Lower leg skin (tissue), 3 donors: Measurements from ENCODE around the gene MYRIP.

Experiments
- CTCF ChIP-seq, 3 donors: fragments of 450-650 bp; IDR thresholded peaks; one replicate each; pipeline ENCODE4 v1.5.1; 2016; ENCODE audit warnings: antibody characterized with exemption in 3 of 3, mild to moderate bottlenecking in 3 of 3, moderate library complexity in 2 of 3
- POLR2A ChIP-seq, 2 donors: fragments of 450-650 bp; IDR thresholded peaks; one replicate each; pipeline ENCODE4 v1.6.1; 2016 to 2017; ENCODE audit warnings: antibody characterized with exemption in 2 of 2, mild to moderate bottlenecking in 1 of 2, moderate library complexity in 1 of 2

GRCh38 chr3:40224796-40225515, 415.5 kb downstream of the MYRIP start:
- TF ChIP-seq CTCF (IDR thresholded peaks at IDR 0.05): no peak
- no peak for TF ChIP-seq POLR2A (IDR thresholded peaks at IDR 0.05)
